Mucosa of gallbladder (tissue), 1 donor: Measurements from ENCODE around the gene CFAP61. TPM values are rescaled to one million over a fixed set of nuclear protein-coding genes. Genes with fewer than 3 reads are reported as not detected.
"Not testable (repeated sequence)": the region's sequence is repeated elsewhere in the genome, so short reads cannot be mapped to it uniquely, and the experiment has no call there.

ENCODE experiments used
- DNase-seq: peaks from one replicate; pipeline ENCODE4 v3.0.0-alpha.2; 2020; ENCODE audit warnings: low spot score
- total RNA-seq: library from RNA; stranded (reverse); gene quantifications from one replicate; pipeline ENCODE4 v1.2.1, GENCODE V29; 2021
- donor health status: DM: no; HTN: no; CAD: no.

The CFAP61 gene
- total RNA-seq, 1 donor from 2014 or later: 0.78 TPM

- no peak for DNase-seq
Observed at GRCh38 chr20:20231528-20232298, 179.4 kb downstream of the CFAP61 start.

DNA sequence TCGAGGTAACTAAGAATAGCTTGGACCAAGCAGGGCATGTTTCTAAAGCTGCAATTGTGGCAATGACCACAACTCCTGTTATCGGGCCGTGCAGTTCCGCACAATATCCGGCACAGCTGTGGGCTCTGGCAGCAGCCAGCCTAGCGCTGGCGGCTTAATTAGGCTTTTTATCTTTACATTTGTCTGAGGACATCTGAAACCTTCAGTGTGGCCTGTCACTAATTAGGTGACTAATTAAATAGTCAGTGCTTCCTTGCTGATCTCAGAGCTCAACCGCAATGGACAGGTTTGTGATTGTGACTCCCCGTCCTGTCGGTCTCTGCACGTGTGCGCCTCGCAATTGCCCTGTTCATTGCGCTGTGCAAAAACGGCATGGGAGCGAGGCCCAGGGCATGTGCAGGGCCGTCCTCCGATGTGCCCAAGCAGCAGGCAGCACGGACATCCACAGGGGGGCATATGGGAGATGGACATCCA, 180.7 kb downstream of the CFAP61 start:
- DNase-seq: no peak

- DNase-seq: no peak
Observed at GRCh38 chr20:20235681-20236080, 183.3 kb downstream of the CFAP61 start.

GRCh38 chr20:20237093-20237959, 185.0 kb downstream of the CFAP61 start:
- DNase-seq: peak; percentile 23

GRCh38 chr20:20241976-20242375, 189.6 kb downstream of the CFAP61 start:
- DNase-seq: no peak

GRCh38 chr20:20244384-20244783, 192.1 kb downstream of the CFAP61 start:
- not testable (repeated sequence) for DNase-seq

- no peak for DNase-seq
Observed at GRCh38 chr20:20246996-20247633, 194.8 kb downstream of the CFAP61 start.

- DNase-seq: no peak
Observed at GRCh38 chr20:20248620-20249200, 196.4 kb downstream of the CFAP61 start.

DNA sequence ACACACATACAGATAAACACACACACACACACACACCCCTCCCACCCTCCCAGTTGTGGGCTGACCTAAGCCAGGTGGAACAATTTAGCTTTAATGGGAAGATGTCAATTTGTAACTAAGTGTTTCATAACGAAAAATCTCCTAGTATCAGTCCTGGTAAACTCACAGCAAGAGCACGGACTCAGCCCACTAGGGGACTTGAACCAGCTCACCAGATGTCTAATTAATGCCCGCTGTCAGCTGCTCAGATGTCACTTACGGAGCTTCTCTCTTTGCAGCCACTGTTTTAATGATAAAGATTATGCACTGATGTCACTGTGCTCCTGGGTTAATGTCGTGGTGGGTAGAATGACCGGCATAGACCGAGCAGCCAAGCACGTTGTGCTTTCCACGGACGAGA, 199.0 kb downstream of the CFAP61 start:
- DNase-seq: no peak

DNA sequence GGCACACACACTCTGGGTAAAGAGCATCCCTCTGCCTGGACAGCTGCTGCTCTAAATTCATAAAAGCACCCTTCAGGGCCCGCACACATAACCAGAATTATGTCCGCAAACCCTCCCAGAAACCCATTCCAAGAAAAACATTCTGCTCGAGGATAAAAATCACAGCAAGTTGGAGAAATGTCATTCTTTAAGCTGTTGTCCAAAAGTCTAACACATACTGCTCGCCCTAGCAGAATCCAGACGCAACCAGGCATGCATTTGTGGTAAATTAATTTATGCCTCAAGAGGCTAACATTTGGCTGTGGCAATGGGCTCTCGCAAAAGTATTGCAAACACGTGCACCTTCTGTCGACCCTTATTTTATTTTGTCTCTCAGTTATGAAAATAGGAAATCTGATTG, 199.5 kb downstream of the CFAP61 start:
- DNase-seq: no peak

DNA sequence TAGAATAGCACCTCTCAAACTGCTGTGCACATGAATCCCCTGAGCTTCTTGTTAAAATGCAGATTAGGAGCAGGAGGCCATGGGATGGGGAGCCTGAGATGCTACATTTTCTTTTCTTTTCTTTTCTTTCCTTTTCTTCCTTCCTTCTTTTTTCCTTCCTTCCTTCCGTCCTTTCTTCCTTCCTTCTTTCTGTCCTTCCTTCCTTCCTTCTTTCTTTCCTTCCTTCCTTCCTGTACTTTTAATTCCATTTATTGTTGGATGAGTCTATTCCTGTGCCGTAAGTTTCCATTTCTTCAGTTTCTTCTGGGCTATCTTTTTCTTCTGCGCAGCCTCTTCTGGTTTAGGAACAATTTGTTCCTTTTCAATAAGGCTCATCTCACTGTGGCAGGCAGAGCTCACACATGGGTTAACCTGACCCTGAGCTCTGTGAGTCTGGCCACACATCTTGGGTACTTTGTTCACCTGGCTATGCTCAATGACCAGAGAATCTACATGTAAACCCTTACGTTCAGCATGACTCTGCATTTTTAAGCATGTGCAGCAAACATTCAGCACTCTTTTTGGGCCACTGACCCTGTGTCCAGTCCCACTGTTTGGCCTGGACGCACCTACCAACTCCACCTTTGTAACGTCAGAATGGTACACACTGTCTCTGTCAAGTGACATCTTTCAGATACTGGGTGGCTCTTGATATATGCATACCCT, 200.9 kb downstream of the CFAP61 start:
- no peak for DNase-seq

DNA sequence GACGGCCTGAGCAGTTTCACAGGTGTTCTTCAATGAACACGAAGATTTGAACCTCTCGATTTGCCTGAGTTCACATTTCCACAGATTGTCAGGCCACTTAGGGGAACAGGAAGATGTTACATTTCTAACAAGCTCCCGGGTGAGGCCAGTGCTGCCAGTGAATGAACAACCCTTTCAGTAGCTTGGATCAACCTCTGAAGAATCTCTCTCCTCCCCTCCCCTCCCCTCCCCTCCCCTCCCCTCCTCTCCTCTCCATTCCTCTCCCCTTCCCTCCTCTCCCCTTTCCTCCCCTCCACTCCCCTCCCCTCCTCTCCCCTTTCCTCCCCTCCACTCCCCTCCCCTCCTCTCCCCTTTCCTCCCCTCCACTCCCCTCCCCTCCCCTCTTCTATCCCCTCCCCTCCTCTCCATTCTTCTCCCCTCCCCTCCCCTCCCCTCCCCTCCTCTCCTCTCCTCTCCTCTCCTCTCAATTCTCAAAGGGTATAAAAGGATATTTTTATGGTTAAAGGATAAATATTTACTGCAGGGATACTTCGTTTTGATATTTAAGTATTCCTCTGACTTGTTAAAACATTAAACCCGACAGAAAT, 201.5 kb downstream of the CFAP61 start:
- DNase-seq: no peak

- DNase-seq: no peak
Observed at GRCh38 chr20:20255099-20255498, 202.8 kb downstream of the CFAP61 start.

GRCh38 chr20:20259533-20259932, 207.2 kb downstream of the CFAP61 start:
- DNase-seq: no peak

DNA sequence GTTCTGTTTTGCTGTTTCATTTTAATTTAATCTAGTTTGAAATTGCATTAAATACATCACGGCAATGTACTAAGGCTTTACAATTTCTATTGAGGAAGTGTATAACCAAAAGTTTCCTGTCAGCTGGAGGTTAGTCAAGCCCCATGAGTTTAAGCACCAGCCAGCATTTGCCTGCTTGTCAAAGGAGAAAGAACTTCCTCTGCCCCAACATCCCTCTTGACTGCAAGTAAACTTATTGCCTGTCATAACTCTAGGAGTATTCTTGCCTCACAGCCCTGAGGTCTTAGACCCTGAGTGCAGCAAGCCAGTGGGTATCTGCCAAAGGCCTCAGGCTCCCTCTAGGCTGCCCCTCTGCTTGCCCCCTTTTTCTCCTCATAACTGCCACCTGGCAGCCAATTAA, 208.8 kb downstream of the CFAP61 start:
- DNase-seq: no peak

- no peak for DNase-seq
Observed at GRCh38 chr20:20265210-20265609, 212.9 kb downstream of the CFAP61 start.

- DNase-seq: no peak
Observed at GRCh38 chr20:20266552-20266951, 214.2 kb downstream of the CFAP61 start.

GRCh38 chr20:20267685-20268370, 215.5 kb downstream of the CFAP61 start:
- no peak for DNase-seq

DNA sequence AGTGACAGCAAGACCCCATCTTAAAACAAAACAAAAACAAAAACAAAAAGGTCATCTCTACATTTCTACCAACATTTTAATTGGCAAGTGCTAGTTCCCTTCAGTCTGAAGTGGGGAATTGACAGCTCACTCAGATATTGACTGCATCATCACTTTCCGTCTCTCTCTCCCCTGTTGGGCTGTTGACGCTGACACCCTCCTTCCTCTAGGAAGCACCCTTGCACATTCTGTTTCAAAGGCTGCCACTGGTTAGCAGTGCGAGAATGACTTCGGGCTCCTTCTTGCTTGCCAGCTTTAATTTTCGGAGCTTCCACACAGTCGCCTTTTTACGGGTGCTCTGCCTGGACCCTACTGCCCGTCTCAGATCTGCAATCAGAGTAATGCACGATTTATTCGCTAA, 218.9 kb downstream of the CFAP61 start:
- no peak for DNase-seq

- no peak for DNase-seq
Observed at GRCh38 chr20:20272686-20273085, 220.4 kb downstream of the CFAP61 start.
